Esophagus squamous epithelium (tissue), 5 donors: ENCODE results near the gene RAB33B. TPM values are rescaled to one million over a fixed set of nuclear protein-coding genes. Genes with fewer than 3 reads are reported as not detected.

Source experiments
- DNase-seq: peaks from one replicate; lab custom pipeline; 2025; lab: John Stamatoyannopoulos, UW
- H3K27ac ChIP-seq, 4 donors: fragments of 200-600 bp; sonication (generic); one replicate each; pipeline ENCODE4 v1.5.1; 2016 to 2019; ENCODE audit warnings: mild to moderate bottlenecking in 1 of 4
- H3K27me3 ChIP-seq, 4 donors: fragments of 200-600 bp; sonication (generic); 1 replicate in 3 of 4; 2 replicates in 1 of 4; pipeline versions ENCODE4 v1.5.1 to v1.6.0; 2017 to 2021; ENCODE audit warnings: antibody characterized with exemption in 1 of 4
- H3K36me3 ChIP-seq, 3 donors: fragments of 200-600 bp; sonication (generic); one replicate each; pipeline ENCODE4 v1.5.1; 2016 to 2019
- H3K4me1 ChIP-seq, 3 donors: fragments of 200-600 bp; sonication (generic); one replicate each; pipeline ENCODE4 v1.5.1; 2017 to 2019
- H3K4me3 ChIP-seq, 4 donors: fragments of 200-600 bp; sonication (generic); 1 replicate in 3 of 4; 2 replicates in 1 of 4; pipeline ENCODE4 v1.5.1; 2016 to 2019; ENCODE audit warnings: mild to moderate bottlenecking in 2 of 4, moderate library complexity in 1 of 4
- H3K9me3 ChIP-seq, 3 donors: fragments of 200-600 bp; sonication (generic); one replicate each; pipeline ENCODE4 v1.5.1; 2016 to 2019
- POLR2A ChIP-seq, 4 donors: fragments of 450-650 bp; IDR thresholded peaks; one replicate each; pipeline ENCODE4 v1.6.1; 2017; ENCODE audit warnings: antibody characterized with exemption in 4 of 4, mild to moderate bottlenecking in 4 of 4, moderate library complexity in 3 of 4
- WGBS, 2 donors: methylation state at CpG; one replicate each; pipeline ENCODE4 v1.1.5; 2018; 5-methylcytosine and 5-hydroxymethylcytosine counted together
- intact Hi-C: fragments of 100-400 bp; cut with DNase I; formaldehyde crosslinking; loops from one replicate; pipeline ENCODE4 v1.15.0; 2022
- total RNA-seq, 4 donors: library from RNA; depleted of rRNA; stranded (reverse); fragments of >200 nt; gene quantifications; one replicate each; pipeline ENCODE4 v1.1.0, GENCODE V29; 2016
- TF ChIP-seq, protein P1 (sequence below), 6 experiments: fragments of 450-650 bp in 4 of 6; fragments of 200-600 bp in 2 of 6; sonication (generic) in 2 of 6; IDR thresholded peaks; one replicate each; pipeline ENCODE4 v1.5.1; 2016 to 2019; ENCODE audit warnings: antibody characterized with exemption in 6 of 6, mild to moderate bottlenecking in 4 of 6, moderate library complexity in 4 of 6
- donor health status: DM: yes; HTN: yes; CAD: no.

RAB33B gene
- total RNA-seq, 4 donors from 2014 or later: 3.4 to 9.2 (median 6.6) TPM

DNA sequence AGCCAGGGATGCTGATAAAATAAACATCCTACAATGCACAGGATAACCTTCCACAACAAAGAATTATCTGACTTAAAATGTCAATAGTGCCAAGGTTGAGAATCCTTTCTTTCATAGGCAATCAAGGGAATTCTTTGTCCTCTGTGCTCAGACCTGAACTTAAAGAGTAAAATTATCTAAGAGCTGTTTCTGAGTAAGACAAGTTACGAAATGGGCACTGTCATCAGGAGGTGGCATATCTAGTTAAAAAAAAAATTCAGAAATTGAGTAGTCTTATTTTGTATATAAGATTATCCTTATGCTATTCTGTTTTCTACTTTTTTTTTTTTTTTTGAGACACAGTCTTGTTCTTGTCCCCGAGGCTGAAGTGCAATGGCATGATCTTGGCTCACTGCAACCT is 3.3 kb upstream of the RAB33B start:
- DNase-seq: no peak
- Histone ChIP-seq H3K27ac (no peak overlapping the region), H3K9me3 (no peaks in the 10 kb centered on the region), H3K27me3 (no peaks in the 10 kb centered on the region), H3K4me3 (no peak overlapping the region), H3K4me1 (peaks cover 8 to 33% (median 17%) of the 10 kb centered on the region in 3 donors), H3K36me3 (peaks cover 0 to 11% (median 0%) of the 10 kb centered on the region in 3 donors)
- intact Hi-C loops: no loop called here
- WGBS, 2 donors: 75 to 93% methylated on average over 2 of the region's 2 CpGs
- no peak for TF ChIP-seq POLR2A (IDR thresholded peaks at IDR 0.05)
- TF ChIP-seq, protein P1, sequence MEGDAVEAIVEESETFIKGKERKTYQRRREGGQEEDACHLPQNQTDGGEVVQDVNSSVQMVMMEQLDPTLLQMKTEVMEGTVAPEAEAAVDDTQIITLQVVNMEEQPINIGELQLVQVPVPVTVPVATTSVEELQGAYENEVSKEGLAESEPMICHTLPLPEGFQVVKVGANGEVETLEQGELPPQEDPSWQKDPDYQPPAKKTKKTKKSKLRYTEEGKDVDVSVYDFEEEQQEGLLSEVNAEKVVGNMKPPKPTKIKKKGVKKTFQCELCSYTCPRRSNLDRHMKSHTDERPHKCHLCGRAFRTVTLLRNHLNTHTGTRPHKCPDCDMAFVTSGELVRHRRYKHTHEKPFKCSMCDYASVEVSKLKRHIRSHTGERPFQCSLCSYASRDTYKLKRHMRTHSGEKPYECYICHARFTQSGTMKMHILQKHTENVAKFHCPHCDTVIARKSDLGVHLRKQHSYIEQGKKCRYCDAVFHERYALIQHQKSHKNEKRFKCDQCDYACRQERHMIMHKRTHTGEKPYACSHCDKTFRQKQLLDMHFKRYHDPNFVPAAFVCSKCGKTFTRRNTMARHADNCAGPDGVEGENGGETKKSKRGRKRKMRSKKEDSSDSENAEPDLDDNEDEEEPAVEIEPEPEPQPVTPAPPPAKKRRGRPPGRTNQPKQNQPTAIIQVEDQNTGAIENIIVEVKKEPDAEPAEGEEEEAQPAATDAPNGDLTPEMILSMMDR (IDR thresholded peaks at IDR 0.05): no peak

DNA sequence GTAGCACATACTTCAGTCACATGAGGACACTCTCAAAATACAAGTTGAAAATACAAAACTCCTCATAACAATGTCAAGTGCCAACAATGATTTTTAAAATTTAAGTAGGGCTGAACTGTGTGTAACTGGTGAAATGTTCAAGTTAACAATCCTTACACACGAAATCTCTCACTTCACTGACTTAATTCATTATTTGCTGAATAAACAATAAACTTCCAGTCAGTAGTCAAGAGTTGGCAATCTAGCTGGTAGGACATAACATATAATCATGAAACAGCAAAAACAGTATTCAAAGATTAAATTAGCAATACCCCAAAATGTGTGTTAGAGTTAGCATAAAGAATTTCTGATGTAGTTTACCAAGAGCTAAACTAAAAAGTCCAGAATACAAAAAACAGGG is 1.9 kb upstream of the RAB33B start:
- peaks cover 15 to 47% (median 31%) of the 10 kb centered on the region in 3 donors for H3K4me1 ChIP-seq
- TF ChIP-seq POLR2A (IDR thresholded peaks at IDR 0.05): no peak
- no peak for DNase-seq
- H3K36me3 ChIP-seq: no peaks in the 10 kb centered on the region
- peak overlapping the region in 3 of 4 donors; percentile 97 to 99 (median 99) for H3K27ac ChIP-seq
- H3K4me3 ChIP-seq: peak overlapping the region in 1 of 4 donors; percentile 87
- intact Hi-C loops: no loop called here
- no peaks in the 10 kb centered on the region for H3K9me3 ChIP-seq
- 43 to 56% methylated on average over 1 of the region's 1 CpG for WGBS, 2 donors
- H3K27me3 ChIP-seq: no peaks in the 10 kb centered on the region

DNA sequence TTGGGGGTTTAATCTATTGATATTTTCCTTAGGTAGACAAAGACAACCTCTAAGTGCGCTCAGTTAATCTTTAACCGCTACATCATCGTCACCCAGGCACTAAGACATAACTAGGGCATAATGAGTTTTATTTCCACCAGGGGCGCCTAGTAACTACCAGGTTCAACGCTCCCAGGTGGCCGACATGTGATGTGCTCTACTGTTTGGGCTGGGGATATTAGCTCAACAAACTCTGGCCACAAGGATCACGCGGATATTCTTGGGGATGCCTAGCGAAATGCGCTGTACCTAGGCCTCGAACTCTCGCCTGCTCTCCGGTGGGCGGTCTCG is 915 bp upstream of the RAB33B start:
- Histone ChIP-seq H3K27me3 (no peaks in the 10 kb centered on the region), H3K36me3 (no peaks in the 10 kb centered on the region), H3K9me3 (no peaks in the 10 kb centered on the region), H3K4me1 (peaks cover 15 to 58% (median 35%) of the 10 kb centered on the region in 3 donors), H3K27ac (peak overlapping the region; percentile 97 to 99 (median 99)), H3K4me3 (peak overlapping the region; percentile 72 to 97 (median 88))
- TF ChIP-seq POLR2A (IDR thresholded peaks at IDR 0.05): no peak
- TF ChIP-seq, protein P1 (IDR thresholded peaks at IDR 0.05): peak in 5 of 6 experiments; percentile 11 to 58 (median 41)
- DNase-seq: no peak
- intact Hi-C loops: no loop called here
- 0 to 3% methylated on average over 5 to 6 of the region's 15 CpGs for WGBS, 2 donors

DNA sequence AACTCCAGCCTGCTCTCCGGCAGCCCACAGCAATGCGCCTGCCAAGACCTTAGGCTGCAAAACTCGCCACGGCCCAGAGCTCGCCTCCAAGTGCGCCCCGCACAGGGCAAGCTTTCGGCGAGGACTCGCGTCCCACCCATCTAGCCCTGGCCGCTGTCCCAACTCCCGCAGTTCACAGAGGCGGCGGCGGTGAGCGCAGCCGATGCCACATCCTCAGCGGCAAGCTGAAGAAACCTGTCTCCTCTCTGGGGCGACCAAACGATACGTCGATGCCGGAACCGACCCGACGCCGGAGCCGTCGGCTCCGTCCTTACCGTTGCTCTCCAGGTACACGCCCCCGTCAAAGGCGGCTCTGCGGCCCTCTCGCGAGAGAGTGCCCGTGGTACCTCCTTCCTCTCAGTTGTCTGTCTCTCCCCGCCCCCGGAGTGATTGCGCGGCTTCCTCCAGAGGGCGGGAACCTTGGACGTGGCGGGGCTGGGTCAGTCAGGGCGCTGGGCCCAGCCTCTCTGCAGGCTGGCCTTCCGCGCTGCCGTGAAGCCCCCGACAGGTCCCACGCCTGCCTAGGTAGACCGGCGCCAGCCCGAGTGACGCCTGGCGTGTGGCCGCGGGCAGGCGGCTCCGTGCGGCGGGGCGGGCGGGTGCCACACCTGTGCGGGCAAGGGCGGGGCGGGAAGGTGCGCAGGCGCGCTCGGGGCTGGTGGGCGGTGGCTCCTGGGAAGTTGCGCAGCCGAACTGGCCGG is 380 bp upstream of the RAB33B start:
- WGBS, 2 donors: 0% methylated on average over 15 of the region's 76 CpGs; no CpG with 5 or more reads in 1 of the 2 donors
- peak in 3 of 4 donors; percentile 54 to 89 (median 62) for TF ChIP-seq POLR2A (IDR thresholded peaks at IDR 0.05)
- TF ChIP-seq, protein P1 (IDR thresholded peaks at IDR 0.05): peak in 3 of 6 experiments; percentile 1 to 24 (median 3)
- peaks cover 15 to 63% (median 35%) of the 10 kb centered on the region in 3 donors for H3K4me1 ChIP-seq
- DNase-seq: peak; percentile 89
- peak overlapping the region; percentile 72 to 97 (median 88) for H3K4me3 ChIP-seq
- H3K36me3 ChIP-seq: no peaks in the 10 kb centered on the region
- peak overlapping the region; percentile 97 to 99 (median 99) for H3K27ac ChIP-seq
- no peaks in the 10 kb centered on the region for H3K9me3 ChIP-seq
- no peaks in the 10 kb centered on the region for H3K27me3 ChIP-seq
- intact Hi-C loops: no loop called here

DNA sequence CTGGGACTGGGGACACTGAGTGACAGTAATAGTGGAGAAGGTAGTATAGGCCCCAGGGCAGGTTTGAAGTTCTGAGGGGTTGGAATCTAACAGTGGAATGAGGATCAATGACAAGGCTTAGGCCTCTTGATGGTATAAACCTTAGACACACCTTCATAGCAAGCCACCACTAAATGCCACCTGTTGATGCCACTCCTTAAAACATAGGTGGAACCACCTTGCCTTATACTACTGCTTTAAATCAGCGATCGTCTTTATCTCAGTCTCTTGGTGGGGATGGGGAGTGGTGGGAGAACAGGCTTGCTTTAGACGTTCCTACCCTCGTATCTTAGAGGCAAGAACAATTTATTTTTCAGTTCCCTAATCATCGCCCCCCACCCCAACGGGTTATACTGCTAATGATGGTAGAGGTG is 1.2 kb downstream of the RAB33B start:
- DNase-seq: no peak
- intact Hi-C loops: no loop called here
- peaks cover 15 to 76% (median 35%) of the 10 kb centered on the region in 3 donors for H3K4me1 ChIP-seq
- H3K36me3 ChIP-seq: no peaks in the 10 kb centered on the region
- H3K4me3 ChIP-seq: peak overlapping the region; percentile 72 to 97 (median 88)
- peak overlapping the region; percentile 32 to 99 (median 98) for H3K27ac ChIP-seq
- H3K27me3 ChIP-seq: no peaks in the 10 kb centered on the region
- no peaks in the 10 kb centered on the region for H3K9me3 ChIP-seq
- WGBS, 2 donors: 28 to 43% methylated on average over 6 of the region's 6 CpGs
- no peak for TF ChIP-seq POLR2A (IDR thresholded peaks at IDR 0.05)
- TF ChIP-seq, protein P1 (IDR thresholded peaks at IDR 0.05): no peak
